Left lung (tissue), 10 donors: ENCODE results near the gene BMPR2. TPM values are rescaled to one million over a fixed set of nuclear protein-coding genes. Genes with fewer than 3 reads are reported as not detected.
"Not testable (repeated sequence)": the region's sequence is repeated elsewhere in the genome, so short reads cannot be mapped to it uniquely, and the experiment has no call there.

Source experiments
- ATAC-seq: fragments of 200-7000 bp; cut with Tn5 transposase; one replicate; pipeline ENCODE4 v1.9.1; 2020; ENCODE audit warnings: moderate library complexity
- DNase-seq, 4 donors: peaks; one replicate each; pipeline ENCODE4 v3.0.0-alpha.2; 2013 to 2020
- H3K27ac ChIP-seq, 2 donors: fragments of 200-600 bp; sonication (generic) in 1 of 2; one replicate each; pipeline versions ENCODE4 v1.5.0 to v1.8.0; 2020 to 2021
- H3K27me3 ChIP-seq, 2 donors: fragments of 200-600 bp; sonication (generic) in 1 of 2; one replicate each; pipeline versions ENCODE4 v1.5.0 to v1.8.0; 2020 to 2021
- H3K36me3 ChIP-seq, 2 donors: fragments of 200-600 bp; sonication (generic) in 1 of 2; one replicate each; pipeline versions ENCODE4 v1.5.0 to v1.8.0; 2020 to 2021
- H3K4me1 ChIP-seq, 2 donors: fragments of 200-600 bp; one replicate each; pipeline ENCODE4 v1.8.0; 2021
- H3K4me3 ChIP-seq, 2 donors: fragments of 200-600 bp; sonication (generic) in 1 of 2; one replicate each; pipeline versions ENCODE4 v1.5.0 to v1.8.0; 2020 to 2021; ENCODE audit warnings: mild to moderate bottlenecking in 1 of 2
- H3K9me3 ChIP-seq, 2 donors: fragments of 200-600 bp; sonication (generic) in 1 of 2; one replicate each; pipeline versions ENCODE4 v1.5.0 to v1.8.0; 2020 to 2021
- CTCF ChIP-seq, 2 donors: fragments of 200-600 bp; sonication (generic) in 1 of 2; IDR thresholded peaks; one replicate each; pipeline versions ENCODE4 v1.5.0 to v1.8.0; 2021; ENCODE audit warnings: antibody characterized with exemption in 2 of 2
- intact Hi-C, 2 donors: fragments of 100-400 bp; cut with DNase I; formaldehyde crosslinking; loops; one replicate each; pipeline versions ENCODE4 v1.11.2 to v1.14.2; 2022
- polyA plus RNA-seq, 6 donors: library from polyadenylated mRNA; unstranded; fragments of 120-200 nt; gene quantifications; one replicate each; pipeline ENCODE4 v1.2.1, GENCODE V29; 2013; ENCODE audit not compliant: insufficient read length in 6 of 6
- total RNA-seq, 2 donors: library from RNA; stranded (reverse); fragmentation: NEBNext Ultra II Directional; extraction: Animal tissue kit (Norgen Biotek cat#: 25700); gene quantifications; one replicate each; pipeline ENCODE4 v1.2.1, GENCODE V29; 2021
- donor health status: DM: no; HTN: yes; CAD: no.
- donor health status: DM: no; HTN: no; CAD: no.

Gene BMPR2
- total and polyA plus RNA-seq, 8 donors, result 68.3 to 99.7 (median 83.6) TPM

- no peak overlapping the region for H3K4me3 ChIP-seq
- H3K4me1 ChIP-seq, result no peaks in the 10 kb centered on the region
- intact Hi-C loops, result no loop called here
- no peaks in the 10 kb centered on the region for H3K36me3 ChIP-seq
- peaks cover 0 to 3% of the 10 kb centered on the region in 2 donors for H3K9me3 ChIP-seq
- H3K27me3 ChIP-seq, result no peaks in the 10 kb centered on the region
- no peak for TF ChIP-seq CTCF (IDR thresholded peaks at IDR 0.05)
- H3K27ac ChIP-seq, result no peak overlapping the region
- ATAC-seq, result peak; percentile 71
- no peak for DNase-seq
Observed at GRCh38 chr2:202574541-202574940, 198.4 kb downstream of the BMPR2 start.

- ATAC-seq, DNase-seq, H3K27me3 ChIP-seq, H3K9me3 ChIP-seq, intact Hi-C loops, H3K36me3 ChIP-seq, H3K4me3 ChIP-seq, H3K4me1 ChIP-seq, H3K27ac ChIP-seq: not testable (repeated sequence)
Observed at GRCh38 chr2:202575194-202575593, 199.1 kb downstream of the BMPR2 start.

- Histone ChIP-seq H3K4me3 (no peak overlapping the region), H3K4me1 (no peaks in the 10 kb centered on the region), H3K27me3 (no peaks in the 10 kb centered on the region), H3K9me3 (peaks cover 0 to 3% of the 10 kb centered on the region in 2 donors), H3K36me3 (no peaks in the 10 kb centered on the region), H3K27ac (no peak overlapping the region)
- intact Hi-C loops, result no loop called here
- DNase-seq, result no peak
- ATAC-seq, result no peak
- TF ChIP-seq CTCF (IDR thresholded peaks at IDR 0.05), result no peak
Observed at GRCh38 chr2:202577250-202578183, 201.4 kb downstream of the BMPR2 start.

- H3K27me3 ChIP-seq, H3K9me3 ChIP-seq, H3K4me1 ChIP-seq, DNase-seq, H3K27ac ChIP-seq, H3K4me3 ChIP-seq, ATAC-seq, H3K36me3 ChIP-seq, intact Hi-C loops: not testable (repeated sequence)
Observed at GRCh38 chr2:202582846-202583245, 206.7 kb downstream of the BMPR2 start.

- Histone ChIP-seq H3K4me3 (no peak overlapping the region), H3K4me1 (peaks cover 4 to 5% of the 10 kb centered on the region in 2 donors), H3K27me3 (no peaks in the 10 kb centered on the region), H3K27ac (no peak overlapping the region), H3K36me3 (no peaks in the 10 kb centered on the region), H3K9me3 (no peaks in the 10 kb centered on the region)
- DNase-seq (no peak), ATAC-seq (no peak)
- intact Hi-C loops, result no loop called here
- no peak for TF ChIP-seq CTCF (IDR thresholded peaks at IDR 0.05)
Observed at GRCh38 chr2:202583709-202584219, 207.6 kb downstream of the BMPR2 start.
